Stimulated activated CD8-positive, alpha-beta memory T cell treated with anti-CD3 and anti-CD28 coated beads, Interleukin-2, amount 100 ng/mL, for 48 hours (primary cell): Measurements from ENCODE around the gene RBAK.
"Not testable (repeated sequence)": the region's sequence is repeated elsewhere in the genome, so short reads cannot be mapped to it uniquely, and the experiment has no call there.

Source experiments
- DNase-seq, 2 donors: peaks; one replicate each; pipeline ENCODE4 v3.0.0-alpha.2; 2020; ENCODE audit warnings: low read depth in 2 of 2

RBAK gene

DNA sequence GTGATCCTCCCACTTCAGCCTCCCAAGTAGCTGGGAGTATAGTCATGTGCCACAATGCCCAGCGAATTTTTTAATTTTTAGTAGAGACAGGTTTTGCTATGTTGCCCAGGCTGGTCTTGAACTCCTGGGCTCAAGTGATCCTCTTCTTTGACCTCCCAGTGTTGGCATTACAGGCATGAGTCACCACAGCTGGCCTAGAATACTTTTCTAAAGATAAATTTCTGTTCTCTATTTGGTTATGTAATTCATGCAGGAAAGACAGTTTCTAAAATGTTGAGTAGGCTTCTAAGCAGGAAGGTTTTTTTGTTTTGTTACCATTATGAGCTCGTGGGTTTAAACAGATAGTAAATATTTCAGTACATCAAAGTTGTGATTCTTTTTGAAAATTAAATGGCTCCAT lies 5.0 kb downstream of the RBAK start:
- DNase-seq, result no peak

- not testable (repeated sequence) for DNase-seq
Measured at GRCh38 chr7:5051731-5052130, 6.1 kb downstream of the RBAK start.

GRCh38 chr7:5053175-5053574 lies 7.5 kb downstream of the RBAK start:
- DNase-seq, result no peak

DNA sequence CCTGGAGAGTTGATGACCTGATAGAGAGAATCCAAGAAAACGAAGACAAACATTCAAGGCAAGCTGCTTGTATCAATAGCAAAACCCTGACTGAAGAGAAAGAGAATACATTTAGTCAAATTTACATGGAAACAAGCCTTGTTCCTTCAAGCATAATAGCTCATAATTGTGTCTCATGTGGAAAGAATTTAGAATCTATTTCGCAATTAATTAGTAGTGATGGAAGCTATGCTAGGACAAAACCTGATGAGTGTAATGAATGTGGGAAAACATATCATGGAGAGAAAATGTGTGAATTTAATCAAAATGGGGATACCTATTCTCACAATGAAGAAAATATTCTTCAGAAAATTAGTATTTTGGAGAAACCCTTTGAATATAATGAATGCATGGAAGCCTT lies 18.0 kb downstream of the RBAK start:
- DNase-seq, result no peak

DNA sequence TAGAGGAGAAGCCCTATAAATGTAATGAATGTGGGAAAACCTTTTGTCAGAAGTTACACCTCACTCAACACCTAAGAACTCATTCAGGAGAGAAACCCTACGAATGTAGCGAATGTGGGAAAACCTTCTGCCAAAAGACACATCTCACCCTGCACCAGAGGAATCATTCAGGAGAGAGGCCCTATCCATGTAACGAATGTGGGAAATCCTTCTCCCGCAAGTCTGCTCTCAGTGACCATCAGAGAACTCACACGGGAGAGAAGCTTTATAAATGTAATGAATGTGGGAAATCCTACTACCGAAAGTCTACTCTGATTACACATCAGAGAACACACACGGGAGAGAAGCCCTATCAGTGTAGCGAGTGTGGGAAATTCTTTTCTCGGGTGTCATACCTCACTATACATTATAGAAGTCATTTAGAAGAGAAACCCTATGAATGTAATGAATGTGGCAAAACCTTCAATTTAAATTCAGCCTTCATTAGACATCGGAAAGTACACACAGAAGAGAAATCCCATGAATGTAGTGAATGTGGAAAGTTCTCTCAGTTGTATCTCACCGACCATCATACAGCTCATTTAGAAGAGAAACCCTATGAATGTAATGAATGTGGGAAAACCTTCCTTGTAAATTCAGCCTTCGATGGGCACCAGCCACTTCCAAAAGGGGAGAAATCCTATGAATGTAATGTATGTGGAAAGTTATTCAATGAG lies 18.9 kb downstream of the RBAK start:
- DNase-seq, result no peak

DNA sequence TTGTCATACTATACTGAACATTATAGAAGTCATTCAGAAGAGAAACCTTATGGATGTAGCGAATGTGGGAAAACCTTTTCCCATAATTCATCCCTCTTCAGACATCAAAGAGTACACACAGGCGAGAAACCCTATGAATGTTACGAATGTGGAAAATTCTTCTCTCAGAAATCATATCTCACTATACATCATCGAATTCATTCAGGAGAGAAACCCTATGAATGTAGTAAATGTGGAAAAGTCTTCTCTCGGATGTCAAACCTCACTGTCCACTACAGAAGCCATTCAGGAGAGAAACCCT lies 19.4 kb downstream of the RBAK start:
- no peak for DNase-seq

DNA sequence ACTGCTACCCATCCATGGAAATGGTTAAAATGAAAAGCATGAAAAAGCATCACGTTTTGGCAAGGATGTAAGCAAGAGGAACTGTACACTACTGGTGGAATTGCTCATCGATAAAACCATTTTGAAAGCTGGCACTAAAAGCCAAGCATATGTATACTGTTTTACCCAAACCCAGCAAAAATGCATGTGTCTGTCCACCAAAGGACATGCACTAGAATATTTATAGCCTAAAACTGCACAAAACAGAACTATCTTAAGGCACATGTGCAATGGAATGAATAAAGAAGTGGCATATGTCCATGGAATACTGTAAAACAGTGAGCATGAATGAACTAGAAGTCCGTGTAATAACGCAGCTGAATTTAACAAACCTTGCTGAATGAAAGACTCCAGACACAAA lies 22.9 kb downstream of the RBAK start:
- no peak for DNase-seq

GRCh38 chr7:5070206-5070605 lies 24.5 kb downstream of the RBAK start:
- no peak for DNase-seq

- DNase-seq, result not testable (repeated sequence)
Measured at GRCh38 chr7:5075187-5075586, 29.5 kb downstream of the RBAK start.

DNA sequence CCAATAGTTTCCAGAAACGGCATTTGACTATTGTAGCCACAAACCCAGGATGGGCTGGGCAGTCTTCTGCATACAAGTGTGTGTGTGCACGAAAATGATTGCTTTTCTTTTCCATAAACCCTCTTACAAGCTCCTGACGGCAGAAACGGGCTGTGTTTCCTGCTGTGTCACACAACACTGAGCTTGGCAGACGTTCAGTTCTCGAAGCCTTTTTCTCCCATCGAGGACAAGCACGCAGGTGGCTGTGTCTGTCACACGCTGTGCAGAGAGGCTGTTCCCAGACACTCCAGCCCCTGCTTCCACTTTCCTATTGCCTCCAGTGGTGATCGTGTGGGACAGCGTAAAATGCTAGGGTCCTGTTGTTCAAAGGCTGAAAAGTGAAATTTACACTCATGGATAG lies 32.1 kb downstream of the RBAK start:
- DNase-seq, result no peak

GRCh38 chr7:5082806-5083205 lies 37.1 kb downstream of the RBAK start:
- DNase-seq, result no peak

DNA sequence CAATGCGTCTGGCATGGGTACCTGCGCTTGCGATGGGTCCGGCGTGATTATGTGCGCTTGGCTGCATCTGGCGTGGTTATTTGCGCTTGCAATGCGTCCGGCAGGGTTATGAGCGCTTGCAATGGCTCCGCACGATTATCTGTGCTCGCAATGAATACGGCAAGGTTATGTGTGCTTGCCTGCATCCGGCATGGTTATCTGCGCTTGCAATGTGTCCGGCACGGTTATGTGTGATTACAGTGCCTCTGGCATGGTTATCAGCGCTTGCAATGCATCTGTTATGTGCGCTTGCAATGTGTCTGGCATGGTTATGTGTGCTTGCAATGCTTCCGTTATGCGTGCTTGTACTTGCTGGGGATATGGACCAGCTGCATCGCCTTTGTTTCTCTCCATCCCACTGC lies 37.7 kb downstream of the RBAK start:
- DNase-seq, result no peak

DNA sequence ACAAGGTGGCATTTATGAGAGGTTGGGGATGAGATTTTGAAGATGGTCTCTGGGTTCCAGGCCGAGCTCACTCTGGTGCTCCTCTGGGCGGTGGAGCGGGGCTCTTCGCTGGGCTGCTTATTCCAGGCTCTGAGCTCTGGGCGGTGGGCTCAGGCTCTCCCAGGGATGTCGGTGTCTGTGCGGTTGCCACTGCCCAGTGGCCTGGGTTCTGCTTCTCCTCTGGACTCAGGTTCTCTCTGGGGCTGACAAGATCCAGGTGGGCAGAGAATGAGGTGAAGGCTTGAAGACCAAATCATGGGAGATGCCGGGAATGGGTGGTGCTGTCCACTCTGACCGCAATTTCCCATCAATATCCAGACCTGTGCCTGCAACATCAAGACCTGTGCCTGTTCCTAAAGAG lies 40.6 kb downstream of the RBAK start:
- DNase-seq, result no peak

DNA sequence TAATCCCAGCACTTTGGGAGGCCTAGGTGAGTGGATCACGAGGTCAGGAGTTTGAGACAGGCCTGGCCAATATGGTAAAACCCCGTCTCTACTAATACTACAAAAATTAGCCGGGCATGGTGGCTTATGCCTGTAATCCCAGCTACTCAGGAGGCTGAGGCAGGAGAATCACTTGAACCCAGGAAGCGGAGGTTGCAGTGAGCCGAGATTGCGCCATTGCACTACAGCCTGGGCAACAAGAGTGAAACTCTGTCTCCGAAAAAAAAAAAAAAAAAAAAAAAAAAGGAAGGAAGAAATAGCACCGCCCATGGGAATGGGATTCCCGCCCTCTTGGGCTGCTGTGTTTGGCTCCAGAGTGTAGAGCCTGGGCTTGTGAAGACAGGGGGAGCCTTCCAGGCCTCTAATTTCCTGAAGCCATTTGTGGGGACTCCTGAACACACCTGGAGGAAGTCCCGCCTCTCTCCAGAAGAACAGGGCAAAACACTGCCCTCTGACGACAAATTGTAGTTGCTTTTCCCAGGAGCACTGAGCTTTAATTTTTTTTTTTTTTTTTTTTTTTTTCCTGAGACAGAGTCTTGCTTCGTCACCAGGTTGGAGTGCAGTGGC lies 42.7 kb downstream of the RBAK start:
- not testable (repeated sequence) for DNase-seq

GRCh38 chr7:5088906-5089305 lies 43.2 kb downstream of the RBAK start:
- no peak for DNase-seq

GRCh38 chr7:5093948-5094347 lies 48.3 kb downstream of the RBAK start:
- DNase-seq, result no peak

DNA sequence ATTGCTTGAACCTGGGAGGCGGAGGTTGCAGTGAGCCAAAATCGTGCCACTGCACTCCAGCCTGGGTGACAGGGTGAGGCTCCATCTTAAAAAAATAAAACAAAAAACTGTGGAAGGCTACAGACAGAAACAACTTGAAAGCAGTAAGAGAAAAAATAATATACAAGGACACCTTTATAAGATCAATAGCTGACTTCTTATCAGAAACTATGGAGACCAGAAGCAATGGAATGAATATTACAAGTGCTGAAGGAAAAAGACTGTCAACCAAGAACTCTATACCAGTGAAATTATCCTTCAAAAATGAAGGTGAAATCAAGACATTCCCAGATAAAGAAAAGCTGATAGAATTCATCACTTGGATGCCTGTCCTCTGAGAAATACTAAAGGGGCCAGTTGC lies 49.0 kb downstream of the RBAK start:
- no peak for DNase-seq

DNA sequence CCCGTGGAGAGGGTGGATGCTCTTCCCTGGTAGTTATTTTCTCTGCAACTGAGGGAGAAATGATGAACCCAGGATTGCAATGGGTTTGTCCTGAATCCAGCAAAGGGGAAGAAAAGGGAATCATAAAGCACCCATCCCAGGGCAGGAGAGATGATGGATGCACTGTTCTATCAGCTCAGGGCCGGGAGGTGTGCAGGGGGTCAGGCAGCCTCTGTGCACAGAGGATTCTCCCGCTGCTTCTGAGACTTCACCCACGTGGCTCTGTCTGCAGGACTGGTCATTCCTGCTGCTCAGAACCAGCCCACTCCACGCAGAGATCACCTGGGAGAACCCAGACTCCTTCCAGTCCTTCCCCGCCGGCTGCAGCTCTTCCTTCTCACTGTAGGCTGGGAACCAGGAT lies 70.7 kb downstream of the RBAK start:
- DNase-seq, result no peak

GRCh38 chr7:5117095-5117970 lies 71.7 kb downstream of the RBAK start:
- no peak for DNase-seq
